Type B pancreatic cell (in vitro differentiated cells): ENCODE measurements around the gene MYO16. TPM values are rescaled to one million over a fixed set of nuclear protein-coding genes. Genes with fewer than 3 reads are reported as not detected.

Experiments used
- DNase-seq: peaks from one replicate; pipeline ENCODE4 v3.0.0; 2021; ENCODE audit warnings: mixed read lengths; ENCODE audit not compliant: unreplicated experiment; ENCODE audit errors: extremely low spot score
- H3K27ac Mint-ChIP-seq: 2 replicates; pipeline ENCODE4 v1.8.0; 2021; ENCODE audit warnings: mild to moderate bottlenecking, mixed read lengths
- H3K27me3 Mint-ChIP-seq: 2 replicates; pipeline ENCODE4 v1.8.0; 2021; ENCODE audit warnings: mixed read lengths
- H3K36me3 Mint-ChIP-seq: 2 replicates; pipeline ENCODE4 v1.8.0; 2021; ENCODE audit warnings: mixed read lengths
- H3K4me1 Mint-ChIP-seq: one replicate; pipeline ENCODE4 v1.8.0; 2021; ENCODE audit warnings: mixed read lengths; ENCODE audit not compliant: unreplicated experiment
- H3K4me3 Mint-ChIP-seq: 2 replicates; pipeline ENCODE4 v1.8.0; 2021; ENCODE audit warnings: mild to moderate bottlenecking, mixed read lengths
- H3K9me3 Mint-ChIP-seq: 2 replicates; pipeline ENCODE4 v1.8.0; 2021; ENCODE audit warnings: mixed read lengths
- CTCF ChIP-seq: fragments of 200-600 bp; sonication (generic); conservative IDR thresholded peaks from 2 replicates; pipeline ENCODE4 v1.5.0; 2021; ENCODE audit warnings: antibody characterized with exemption, mild to moderate bottlenecking
- total RNA-seq: library from RNA; stranded (reverse); gene quantifications from 2 replicates; pipeline ENCODE4 v1.2.1, GENCODE V29; 2021; ENCODE audit warnings: low replicate concordance

Gene MYO16
- total RNA-seq, 1 donor from 2014 or later, result 1.5 TPM

GRCh38 chr13:109226631-109227030, 597.2 kb downstream of the MYO16 start:
- peaks cover 9% of the 10 kb centered on the region for H3K9me3 Mint-ChIP-seq
- no peaks in the 10 kb centered on the region for H3K27me3 Mint-ChIP-seq
- no peak overlapping the region for H3K4me3 Mint-ChIP-seq
- no peaks in the 10 kb centered on the region for H3K4me1 Mint-ChIP-seq
- no peaks in the 10 kb centered on the region for H3K36me3 Mint-ChIP-seq
- H3K27ac Mint-ChIP-seq, result no peak overlapping the region
- DNase-seq, result no peak
- TF ChIP-seq CTCF, result no peak

GRCh38 chr13:109227344-109227940, 598.0 kb downstream of the MYO16 start:
- no peak overlapping the region for H3K27ac Mint-ChIP-seq
- no peaks in the 10 kb centered on the region for H3K4me1 Mint-ChIP-seq
- no peak for TF ChIP-seq CTCF
- peaks cover 9% of the 10 kb centered on the region for H3K9me3 Mint-ChIP-seq
- no peaks in the 10 kb centered on the region for H3K36me3 Mint-ChIP-seq
- DNase-seq, result no peak
- H3K27me3 Mint-ChIP-seq, result no peaks in the 10 kb centered on the region
- H3K4me3 Mint-ChIP-seq, result no peak overlapping the region

GRCh38 chr13:109228211-109228610, 598.8 kb downstream of the MYO16 start:
- no peak for DNase-seq
- peaks cover 9% of the 10 kb centered on the region for H3K9me3 Mint-ChIP-seq
- H3K4me1 Mint-ChIP-seq, result no peaks in the 10 kb centered on the region
- no peak overlapping the region for H3K27ac Mint-ChIP-seq
- no peaks in the 10 kb centered on the region for H3K36me3 Mint-ChIP-seq
- H3K4me3 Mint-ChIP-seq, result no peak overlapping the region
- no peak for TF ChIP-seq CTCF
- H3K27me3 Mint-ChIP-seq, result no peaks in the 10 kb centered on the region

- H3K27ac Mint-ChIP-seq, result no peak overlapping the region
- H3K27me3 Mint-ChIP-seq, result no peaks in the 10 kb centered on the region
- no peaks in the 10 kb centered on the region for H3K4me1 Mint-ChIP-seq
- no peak overlapping the region for H3K4me3 Mint-ChIP-seq
- H3K36me3 Mint-ChIP-seq, result no peaks in the 10 kb centered on the region
- H3K9me3 Mint-ChIP-seq, result no peaks in the 10 kb centered on the region
- no peak for DNase-seq
- TF ChIP-seq CTCF, result no peak
These were observed 602.5 kb downstream of the MYO16 start for GRCh38 chr13:109231888-109232287.

- no peak for TF ChIP-seq CTCF
- H3K4me1 Mint-ChIP-seq, result no peaks in the 10 kb centered on the region
- H3K4me3 Mint-ChIP-seq, result no peak overlapping the region
- DNase-seq, result no peak
- peaks cover 4% of the 10 kb centered on the region for H3K36me3 Mint-ChIP-seq
- H3K27ac Mint-ChIP-seq, result no peak overlapping the region
- H3K9me3 Mint-ChIP-seq, result no peaks in the 10 kb centered on the region
- H3K27me3 Mint-ChIP-seq, result no peaks in the 10 kb centered on the region
These were observed 603.9 kb downstream of the MYO16 start for GRCh38 chr13:109233293-109233692.

GRCh38 chr13:109235901-109236300, 606.5 kb downstream of the MYO16 start:
- Mint-ChIP-seq H3K4me3 (no peak overlapping the region), H3K27ac (peak overlapping the region; percentile 9), H3K9me3 (no peaks in the 10 kb centered on the region), H3K27me3 (no peaks in the 10 kb centered on the region), H3K36me3 (peaks cover 4% of the 10 kb centered on the region), H3K4me1 (no peaks in the 10 kb centered on the region)
- TF ChIP-seq CTCF, result no peak
- no peak for DNase-seq
